GM18519 (cell line): ENCODE measurements around the gene PACS2.

ENCODE experiments used
- ATAC-seq: cut with Tn5 transposase; IDR thresholded peaks from one replicate; pipeline ENCODE4 v1.9.1; 2021; ENCODE audit warnings: mild to moderate bottlenecking, moderate library complexity; ENCODE audit not compliant: unreplicated experiment, low FRiP score

Gene PACS2

DNA sequence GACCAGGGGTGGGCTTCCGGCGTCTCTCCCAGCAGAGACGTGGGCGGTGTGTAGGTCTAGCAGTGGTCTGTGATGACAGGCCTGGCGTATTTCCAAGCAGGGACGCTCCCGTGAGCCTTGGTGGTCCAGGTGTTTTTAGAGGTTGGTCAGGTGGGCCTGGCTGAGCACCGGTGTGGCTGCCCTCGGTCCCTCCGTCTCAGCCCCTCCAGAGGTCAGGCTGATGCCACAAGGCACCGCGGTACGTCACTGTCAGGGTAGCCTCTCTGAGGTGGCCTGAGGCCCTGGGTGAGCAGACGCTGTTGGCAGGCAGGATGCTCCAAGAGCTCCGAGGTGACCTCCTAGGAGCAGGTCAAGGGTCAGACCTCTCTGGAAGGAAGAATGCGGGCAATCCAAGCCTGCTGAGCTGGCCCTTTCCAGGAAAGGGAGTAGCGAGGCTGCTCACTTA lies 118.6 kb downstream of the PACS2 start:
- ATAC-seq = no peak

DNA sequence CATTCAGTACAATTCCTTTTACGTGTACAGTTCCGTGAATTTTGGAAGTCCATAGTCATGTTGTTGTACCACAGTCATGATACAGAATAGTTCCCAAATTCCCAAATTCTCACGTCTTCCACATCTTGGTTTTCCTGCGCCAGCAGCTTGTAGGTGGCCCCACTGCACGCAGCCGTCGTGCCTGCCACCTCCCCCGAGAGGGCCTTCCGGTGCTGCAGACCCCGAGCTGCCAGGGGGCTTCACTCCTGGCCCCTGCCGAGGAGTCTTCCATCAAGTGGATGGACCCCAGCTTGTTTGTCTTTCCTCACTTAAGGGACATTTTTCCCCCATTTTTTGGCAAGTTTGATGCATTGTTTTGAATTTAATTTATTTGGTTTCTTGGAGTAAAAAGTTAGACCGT lies 121.9 kb downstream of the PACS2 start:
- ATAC-seq = no peak

GRCh38 chr14:105436891-105437722 lies 122.6 kb downstream of the PACS2 start:
- ATAC-seq = no peak

DNA sequence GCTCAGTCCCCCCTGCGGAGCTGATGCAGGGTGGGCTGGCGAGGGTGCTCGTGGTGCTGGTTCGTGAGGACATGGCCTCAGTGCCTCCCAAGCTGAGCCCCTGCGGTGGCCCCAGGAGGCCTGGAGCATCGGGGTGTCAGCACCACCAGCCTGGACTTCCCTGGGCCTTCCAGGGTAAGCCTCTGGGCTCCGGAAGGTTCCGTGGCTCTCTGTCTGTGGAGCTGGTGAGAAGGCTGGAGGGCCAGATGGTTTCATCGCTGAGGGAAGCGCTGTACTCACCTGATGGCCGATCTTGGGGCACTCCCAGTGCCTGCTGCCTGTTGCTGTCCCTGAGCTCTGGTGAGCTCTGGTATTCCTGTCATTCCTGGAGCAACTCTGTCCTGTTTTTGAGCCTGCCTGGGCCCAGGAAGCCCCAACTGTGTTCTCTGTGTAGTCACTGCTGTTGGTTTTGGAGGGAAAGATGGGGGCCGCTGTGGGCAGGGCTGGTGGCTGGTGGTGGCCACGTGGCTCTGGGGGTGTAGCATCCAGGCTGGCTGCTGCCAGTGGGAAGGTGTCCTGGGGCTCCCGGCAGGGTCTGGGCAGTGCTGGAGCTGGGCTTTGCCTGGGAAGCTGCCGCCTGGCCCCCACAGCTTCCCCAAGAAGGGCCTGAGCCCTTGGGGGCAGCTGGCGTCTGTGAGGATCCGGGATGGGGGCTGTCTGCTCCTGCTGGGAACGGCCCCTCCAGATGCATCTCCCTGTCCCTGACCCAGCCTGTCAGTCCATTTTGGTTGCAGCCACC lies 123.4 kb downstream of the PACS2 start:
- ATAC-seq = no peak

GRCh38 chr14:105439179-105439578 lies 124.6 kb downstream of the PACS2 start:
- no peak for ATAC-seq

GRCh38 chr14:105439710-105440553 lies 125.4 kb downstream of the PACS2 start:
- ATAC-seq = no peak

DNA sequence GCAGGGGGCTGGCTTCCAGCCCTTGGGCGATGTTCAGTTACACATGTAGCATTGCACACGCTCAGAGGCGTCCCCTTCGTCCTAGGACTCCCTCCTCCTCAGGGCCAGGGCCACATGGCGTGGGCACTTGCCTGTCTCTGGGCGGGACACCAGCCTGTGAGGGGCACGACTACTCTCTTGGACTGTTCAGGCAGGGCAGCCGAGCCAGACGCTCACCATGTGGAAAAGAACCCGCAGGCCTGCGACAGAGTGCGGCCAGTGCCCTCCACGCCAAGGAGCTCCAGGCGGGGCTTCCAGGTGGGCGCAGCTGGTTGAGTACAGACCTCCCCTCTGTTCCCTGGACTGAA lies 126.0 kb downstream of the PACS2 start:
- no peak for ATAC-seq

DNA sequence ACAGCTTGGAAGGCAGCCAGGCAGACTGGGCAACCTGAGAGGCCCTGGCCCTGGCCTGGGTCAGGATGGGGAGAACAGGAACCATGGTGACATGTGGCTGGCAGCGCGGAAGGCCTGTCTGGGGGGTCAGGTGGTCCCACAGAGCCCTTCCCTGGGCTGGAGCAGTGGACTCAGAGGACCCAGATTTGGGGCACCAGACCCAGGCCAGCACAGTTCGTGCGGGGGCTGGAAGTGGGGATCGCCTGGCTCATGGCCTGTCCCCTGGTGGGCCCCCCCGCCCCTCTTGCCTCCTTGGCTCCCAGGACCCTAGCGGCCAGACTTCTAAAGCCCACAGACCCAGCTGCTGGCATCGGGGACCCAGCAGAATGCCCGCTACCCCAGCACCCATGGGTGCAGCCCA lies 126.4 kb downstream of the PACS2 start:
- no peak for ATAC-seq

DNA sequence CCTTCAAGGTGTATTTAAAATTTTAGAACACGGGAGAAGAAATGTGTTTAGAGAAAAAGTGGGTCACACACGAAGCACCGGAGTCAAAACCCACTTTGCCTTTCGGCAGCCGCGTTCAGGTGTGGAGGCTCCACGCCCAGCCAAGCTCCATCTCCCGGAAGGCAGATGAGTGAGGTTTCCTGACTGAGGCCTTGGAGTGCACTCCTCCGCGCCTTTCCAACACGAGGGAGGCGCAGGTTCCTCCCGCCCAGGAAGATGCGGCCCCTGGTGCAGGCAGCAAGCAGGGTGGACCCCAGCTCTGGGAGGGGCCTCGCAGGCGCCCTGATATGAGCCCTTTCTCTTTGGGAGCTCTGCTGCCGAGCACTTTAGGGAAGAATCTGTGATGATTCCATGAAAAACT lies 127.6 kb downstream of the PACS2 start:
- ATAC-seq = no peak

DNA sequence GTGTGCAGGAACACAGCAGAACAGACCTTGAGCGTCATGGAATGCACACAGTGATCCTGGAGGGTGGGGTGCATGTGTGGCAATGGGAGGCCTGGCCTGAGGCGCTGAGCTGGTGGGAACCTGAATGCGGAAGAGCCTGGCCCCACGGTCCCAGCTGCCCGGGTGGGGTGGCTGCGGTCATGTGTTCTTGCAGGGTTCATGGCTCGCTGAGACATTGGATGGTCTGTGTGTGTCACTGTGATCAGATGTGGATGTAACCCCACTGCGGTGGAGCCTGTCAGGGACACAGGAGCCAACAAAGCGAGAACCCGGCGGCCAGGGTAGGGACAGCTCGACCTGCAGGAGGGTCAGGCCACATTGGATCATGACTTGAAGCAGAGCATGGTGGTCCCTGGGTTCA lies 128.3 kb downstream of the PACS2 start:
- no peak for ATAC-seq

DNA sequence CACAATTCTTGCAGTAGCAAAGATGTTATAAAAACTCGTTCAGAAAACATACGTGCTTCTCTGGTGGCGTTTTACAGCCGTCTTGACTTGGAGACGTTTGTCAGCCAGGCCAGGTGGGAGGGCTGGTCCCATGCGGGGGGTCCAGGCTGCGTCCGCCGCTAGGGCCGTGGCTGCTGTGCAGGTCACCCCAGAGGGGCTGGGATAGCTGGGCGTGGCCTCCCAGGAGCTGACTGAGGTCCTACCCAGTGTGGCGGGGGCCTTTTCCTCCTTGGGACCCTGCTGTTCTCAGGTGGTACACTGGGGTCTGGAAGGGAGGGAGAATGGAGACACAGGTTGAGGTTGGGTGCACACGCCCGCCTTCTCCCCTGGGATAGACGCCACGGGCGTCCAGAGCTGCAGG lies 130.3 kb downstream of the PACS2 start:
- no peak for ATAC-seq

GRCh38 chr14:105445290-105445689 lies 130.7 kb downstream of the PACS2 start:
- no peak for ATAC-seq

DNA sequence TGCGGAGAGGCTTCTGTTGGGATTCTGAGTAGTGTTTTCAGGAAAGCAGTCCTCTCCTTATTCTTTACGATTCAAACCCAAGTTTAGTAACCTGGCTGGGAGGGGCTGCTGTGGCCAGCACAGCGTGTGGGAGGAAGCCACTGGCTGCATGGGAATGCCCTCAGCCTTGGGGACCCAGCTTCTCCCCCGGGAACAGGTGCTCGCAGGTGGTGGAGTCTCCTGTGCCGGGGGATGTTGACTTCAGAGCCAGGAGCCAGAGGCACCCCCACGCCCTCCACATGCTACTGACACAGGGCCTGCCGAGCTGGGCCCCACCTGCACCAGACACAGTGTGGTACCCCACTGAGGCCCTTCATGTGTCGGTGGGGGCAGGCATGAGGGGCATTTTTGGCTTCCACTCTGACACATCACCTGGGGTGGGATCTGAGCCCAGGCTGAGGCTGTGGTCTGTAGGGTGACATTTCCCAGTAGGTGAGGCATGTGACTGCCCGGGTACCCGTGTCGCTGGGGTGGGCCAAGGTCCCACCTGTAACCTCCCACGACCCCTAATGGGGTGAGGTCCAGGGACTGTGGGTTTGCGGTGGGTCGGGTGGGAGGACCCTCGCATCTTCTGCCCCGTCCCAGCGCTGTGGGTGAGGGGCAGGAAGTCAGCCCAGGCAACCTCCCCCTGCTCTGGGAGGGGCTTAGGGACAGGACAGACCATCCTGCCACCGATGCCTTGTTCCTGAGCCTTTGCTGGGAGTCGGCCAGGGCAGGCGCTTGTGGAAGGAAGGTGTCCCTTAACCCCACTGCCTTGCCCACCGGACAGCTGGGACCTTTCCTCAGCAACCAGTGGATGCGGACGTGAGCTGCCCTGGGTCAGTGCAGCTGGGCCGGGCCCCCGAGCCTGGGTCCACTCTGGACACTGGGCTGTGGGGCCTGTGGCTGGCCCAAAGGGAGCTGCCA lies 131.6 kb downstream of the PACS2 start:
- no peak for ATAC-seq

- ATAC-seq = no peak
Observed at GRCh38 chr14:105446971-105447370, 132.4 kb downstream of the PACS2 start.
